HG02763 (cell line): ENCODE measurements around the gene TIAM2.
"Not testable (repeated sequence)": the region's sequence is repeated elsewhere in the genome, so short reads cannot be mapped to it uniquely, and the experiment has no call there.

ENCODE experiments used
- ATAC-seq: cut with Tn5 transposase; IDR thresholded peaks from one replicate; pipeline ENCODE4 v1.9.1; 2021; ENCODE audit warnings: mild to moderate bottlenecking, moderate library complexity; ENCODE audit not compliant: unreplicated experiment

Gene TIAM2

GRCh38 chr6:155090166-155090565 is 95.1 kb downstream of the TIAM2 start:
- no peak for ATAC-seq

GRCh38 chr6:155091756-155092155 is 96.6 kb downstream of the TIAM2 start:
- no peak for ATAC-seq

- no peak for ATAC-seq
Measured at GRCh38 chr6:155093430-155093829, 98.3 kb downstream of the TIAM2 start.

- ATAC-seq, result no peak
Measured at GRCh38 chr6:155100087-155100486, 105.0 kb downstream of the TIAM2 start.

GRCh38 chr6:155100591-155100990 is 105.5 kb downstream of the TIAM2 start:
- no peak for ATAC-seq

- ATAC-seq, result not testable (repeated sequence)
Measured at GRCh38 chr6:155103083-155103645, 108.0 kb downstream of the TIAM2 start.

- no peak for ATAC-seq
Measured at GRCh38 chr6:155103816-155104366, 108.8 kb downstream of the TIAM2 start.

- ATAC-seq, result no peak
Measured at GRCh38 chr6:155106456-155107115, 111.5 kb downstream of the TIAM2 start.

GRCh38 chr6:155107432-155108069 is 112.4 kb downstream of the TIAM2 start:
- ATAC-seq, result no peak

GRCh38 chr6:155108070-155108820 is 113.1 kb downstream of the TIAM2 start:
- no peak for ATAC-seq

GRCh38 chr6:155110721-155111120 is 115.6 kb downstream of the TIAM2 start:
- ATAC-seq, result no peak

GRCh38 chr6:155112757-155113156 is 117.6 kb downstream of the TIAM2 start:
- ATAC-seq, result no peak

- no peak for ATAC-seq
Measured at GRCh38 chr6:155115893-155116570, 120.9 kb downstream of the TIAM2 start.

GRCh38 chr6:155116571-155116910 is 121.4 kb downstream of the TIAM2 start:
- ATAC-seq, result no peak

- ATAC-seq, result no peak
Measured at GRCh38 chr6:155117256-155117655, 122.1 kb downstream of the TIAM2 start.

- ATAC-seq, result no peak
Measured at GRCh38 chr6:155117785-155118184, 122.7 kb downstream of the TIAM2 start.

GRCh38 chr6:155119201-155119600 is 124.1 kb downstream of the TIAM2 start:
- not testable (repeated sequence) for ATAC-seq

GRCh38 chr6:155120034-155120433 is 124.9 kb downstream of the TIAM2 start:
- ATAC-seq, result no peak

- no peak for ATAC-seq
Measured at GRCh38 chr6:155121294-155121693, 126.2 kb downstream of the TIAM2 start.

GRCh38 chr6:155121699-155122098 is 126.6 kb downstream of the TIAM2 start:
- no peak for ATAC-seq
